GM19043 (cell line): ENCODE data around the gene NAPG.
A peak's percentile ranks its signal among the peaks of the same experiment; 100 is the strongest.
"Not testable (repeated sequence)": the region's sequence is repeated elsewhere in the genome, so short reads cannot be mapped to it uniquely, and the experiment has no call there.

ENCODE experiments used
- ATAC-seq: cut with Tn5 transposase; IDR thresholded peaks from one replicate; pipeline ENCODE4 v1.9.1; 2021; ENCODE audit warnings: low read depth; ENCODE audit not compliant: unreplicated experiment

NAPG gene

GRCh38 chr18:10525697-10526560 lies at the start of gene NAPG:
TSS of gene NAPG (plus strand) at chr18:10526027. CDS start at chr18:10526103, 76 bp downstream.
- peak; percentile 62 for ATAC-seq

GRCh38 chr18:10476338-10476791 lies 49.5 kb upstream of the NAPG start:
- ATAC-seq, result no peak

DNA sequence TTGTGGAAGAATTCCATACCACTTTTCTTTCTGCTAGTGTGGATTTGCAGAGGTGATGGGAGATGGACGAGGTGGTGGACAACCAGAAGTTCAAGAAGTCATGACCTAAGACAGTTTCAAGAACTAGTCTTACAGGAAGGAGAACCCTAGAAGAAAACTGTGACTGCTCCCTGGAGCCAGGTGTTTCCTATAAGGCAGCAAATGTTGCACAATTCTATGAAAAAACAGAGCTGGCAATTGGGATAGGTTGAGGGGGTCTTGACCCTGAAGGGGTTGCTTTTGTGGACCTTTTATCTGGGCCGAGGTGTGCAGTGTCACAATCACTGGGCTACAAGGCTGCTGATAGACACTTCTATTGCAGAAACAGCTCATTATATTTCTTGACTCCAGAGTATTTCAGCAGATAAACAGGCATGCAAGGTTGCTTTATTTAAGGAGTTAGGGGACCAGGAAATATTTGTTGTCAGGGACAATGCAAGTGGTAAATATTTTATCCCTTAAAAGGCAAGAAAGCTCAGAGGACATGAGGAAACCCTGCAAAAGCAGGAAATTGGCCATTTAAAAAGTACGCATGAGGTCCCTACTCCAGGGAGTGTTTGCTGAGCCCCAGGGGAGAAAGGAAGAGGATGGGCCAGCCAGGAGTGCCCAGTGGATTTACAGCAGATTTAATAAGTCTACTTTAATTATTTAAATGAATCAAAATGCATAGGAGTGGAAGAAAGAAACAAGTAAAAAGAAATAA lies 48.5 kb upstream of the NAPG start:
- no peak for ATAC-seq

- no peak for ATAC-seq
These were observed 48.0 kb upstream of the NAPG start for GRCh38 chr18:10477863-10478260.

GRCh38 chr18:10481831-10482230 lies 44.0 kb upstream of the NAPG start:
- no peak for ATAC-seq

DNA sequence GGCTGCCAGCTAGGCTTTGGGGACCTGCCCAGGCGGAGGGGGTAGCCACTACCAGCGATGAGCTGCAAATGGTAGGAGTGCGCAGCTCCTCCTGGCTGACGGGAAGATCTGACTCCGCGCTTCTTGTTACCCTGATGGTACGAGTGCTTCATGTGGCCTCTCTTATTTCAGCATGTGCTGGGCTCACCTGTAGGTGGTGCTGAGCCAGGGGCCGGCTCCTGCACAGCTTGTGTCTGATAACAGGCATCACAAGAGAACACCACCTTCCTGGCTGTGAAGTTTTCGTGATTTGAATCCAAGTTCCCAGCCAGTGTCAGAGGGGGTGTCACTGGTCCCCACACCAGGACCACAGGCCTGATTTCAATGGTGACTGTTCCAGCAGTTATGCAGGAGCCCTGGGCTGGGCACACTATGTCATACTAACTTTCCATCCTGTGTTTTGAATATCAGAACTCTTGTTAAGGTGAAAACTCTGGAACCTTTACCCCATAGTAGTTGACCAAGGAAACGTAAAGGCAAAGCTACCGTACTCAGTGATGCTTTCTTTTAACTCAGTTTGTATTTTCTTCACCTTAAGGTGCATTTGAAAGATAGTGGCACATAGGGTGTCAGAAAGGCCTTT lies 43.4 kb upstream of the NAPG start:
- ATAC-seq, result no peak

- ATAC-seq, result peak; percentile 82
These were observed 42.6 kb upstream of the NAPG start for GRCh38 chr18:10482985-10483949.

DNA sequence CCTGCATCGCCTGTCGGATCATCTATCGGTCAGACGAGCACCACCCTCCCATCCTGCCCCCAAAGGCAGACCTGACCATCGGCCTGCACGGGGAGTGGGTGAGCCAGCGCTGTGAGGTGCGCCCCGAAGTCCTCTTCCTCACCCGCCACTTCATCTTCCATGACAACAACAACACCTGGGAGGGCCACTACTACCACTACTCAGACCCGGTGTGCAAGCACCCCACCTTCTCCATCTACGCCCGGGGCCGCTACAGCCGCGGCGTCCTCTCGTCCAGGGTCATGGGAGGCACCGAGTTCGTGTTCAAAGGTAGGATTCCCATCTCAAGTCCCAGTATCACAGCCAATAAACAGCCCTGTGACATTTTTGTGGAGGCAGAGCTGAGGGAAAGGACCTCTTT lies 40.4 kb upstream of the NAPG start:
- no peak for ATAC-seq

GRCh38 chr18:10486362-10486761 lies 39.5 kb upstream of the NAPG start:
- no peak for ATAC-seq

GRCh38 chr18:10487154-10487553 lies 38.7 kb upstream of the NAPG start:
- no peak for ATAC-seq

DNA sequence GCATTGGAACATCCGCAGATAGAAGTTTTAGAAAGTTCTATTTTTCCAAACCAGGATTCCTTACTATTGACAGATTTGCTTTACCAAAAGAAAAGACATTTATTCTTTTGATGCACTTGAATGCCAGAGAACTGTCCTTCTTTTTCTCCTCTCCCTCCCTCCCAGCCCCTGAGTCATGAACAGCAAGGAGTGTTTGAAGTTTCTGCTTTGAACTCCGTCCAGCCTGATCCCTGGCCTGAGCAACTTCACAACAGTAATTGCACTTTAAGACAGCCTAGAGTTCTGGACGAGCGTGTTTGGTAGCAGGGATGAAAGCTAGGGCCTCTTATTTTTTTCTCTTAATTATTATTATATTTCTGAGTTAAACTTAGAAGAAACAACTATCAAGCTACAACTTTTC lies 37.8 kb upstream of the NAPG start:
- no peak for ATAC-seq

- peak; percentile 94 for ATAC-seq
These were observed 35.2 kb upstream of the NAPG start for GRCh38 chr18:10490401-10491165.

- no peak for ATAC-seq
These were observed 29.9 kb upstream of the NAPG start for GRCh38 chr18:10495936-10496335.

DNA sequence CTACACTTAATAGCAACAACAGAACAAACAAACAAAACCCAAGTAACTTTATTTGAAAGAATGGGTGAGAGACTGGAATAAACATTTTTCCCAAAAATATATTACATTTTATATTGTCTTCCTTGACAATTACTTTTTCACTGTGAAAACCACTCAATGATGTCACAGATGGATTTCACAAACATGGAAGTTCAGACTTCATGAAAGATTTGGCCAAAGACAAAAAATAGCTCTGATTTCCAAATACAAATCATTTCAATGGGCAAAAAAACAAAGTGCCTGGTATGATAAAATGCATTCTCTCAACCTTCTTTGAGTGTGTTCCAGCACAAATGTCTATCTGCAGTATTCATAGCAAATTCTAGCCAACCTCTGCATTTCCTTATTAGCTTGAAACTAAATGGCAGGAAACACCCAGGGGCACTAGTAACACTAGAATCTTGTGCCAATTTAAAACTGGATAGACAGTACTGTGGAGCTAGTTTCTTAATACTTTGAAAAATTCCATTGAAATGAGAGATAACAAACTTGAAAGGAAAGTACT lies 28.5 kb upstream of the NAPG start:
- no peak for ATAC-seq

DNA sequence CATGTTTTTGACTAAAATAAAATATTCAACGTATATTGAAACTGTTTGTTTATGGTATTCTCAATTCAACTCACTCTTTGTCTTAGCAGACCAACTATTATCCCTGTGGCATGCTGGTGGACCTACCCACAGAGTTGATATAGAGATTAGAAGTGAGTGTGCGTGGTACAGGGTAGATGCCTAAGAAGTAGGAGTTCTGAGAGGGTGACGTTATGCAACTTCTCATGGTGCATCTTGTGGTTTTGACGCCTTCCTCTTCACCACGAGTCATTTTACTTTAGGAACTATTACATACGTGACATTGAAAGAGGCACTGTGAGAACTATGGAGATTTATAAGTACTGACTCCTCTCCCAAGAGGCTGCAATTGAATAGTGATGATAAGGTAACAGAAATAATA lies 26.6 kb upstream of the NAPG start:
- no peak for ATAC-seq

DNA sequence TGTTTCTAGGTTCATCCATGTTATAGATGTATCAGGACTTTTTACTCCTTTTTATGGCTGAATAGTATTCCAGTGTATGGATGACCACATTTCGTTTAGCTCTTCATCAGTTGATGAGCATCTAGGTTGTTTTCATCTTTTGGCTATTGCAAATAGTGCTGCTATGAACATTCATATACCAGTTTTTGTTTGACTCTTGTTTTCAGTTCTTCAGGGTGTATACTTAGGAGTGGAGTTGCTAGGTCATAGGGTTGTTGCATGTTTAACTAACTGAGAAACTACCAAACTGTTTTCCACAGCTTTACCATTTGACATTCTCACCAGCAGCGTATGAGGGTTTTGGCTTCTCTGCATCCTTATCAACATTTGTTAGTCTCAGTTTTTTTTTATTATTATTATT lies 25.8 kb upstream of the NAPG start:
- no peak for ATAC-seq

DNA sequence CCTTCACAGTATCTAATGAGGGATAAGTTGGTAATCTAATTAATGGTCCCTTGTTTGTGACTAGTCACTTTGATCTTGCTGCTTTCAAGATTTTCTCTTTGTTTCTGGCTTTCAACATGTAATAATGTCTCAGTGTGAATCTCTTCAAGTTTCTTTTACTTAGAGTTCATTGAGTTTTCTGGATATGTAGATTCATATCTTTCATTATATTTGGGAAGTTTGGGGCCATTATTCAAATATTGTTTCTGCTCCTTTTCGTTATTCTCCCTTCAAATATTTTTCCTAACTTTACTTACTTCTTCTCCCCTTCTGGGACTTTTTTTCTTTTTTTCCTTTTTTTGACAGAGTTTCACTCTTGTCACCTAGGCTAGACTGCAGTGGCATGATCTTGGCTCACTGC lies 21.1 kb upstream of the NAPG start:
- no peak for ATAC-seq

GRCh38 chr18:10505892-10506291 lies 19.9 kb upstream of the NAPG start:
- ATAC-seq, result not testable (repeated sequence)

- no peak for ATAC-seq
These were observed 17.2 kb upstream of the NAPG start for GRCh38 chr18:10508591-10508990.
